Ureter (tissue), 1 donor: ENCODE measurements around the gene LRRK2. TPM values are rescaled to one million over a fixed set of nuclear protein-coding genes. Genes with fewer than 3 reads are reported as not detected.
A peak's percentile ranks its signal among the peaks of the same experiment; 100 is the strongest.
"Not testable (repeated sequence)": the region's sequence is repeated elsewhere in the genome, so short reads cannot be mapped to it uniquely, and the experiment has no call there.

Experiments used
- DNase-seq: peaks from one replicate; pipeline ENCODE4 v3.0.0-alpha.2; 2020; ENCODE audit warnings: low spot score
- total RNA-seq: library from RNA; stranded (reverse); gene quantifications from one replicate; pipeline ENCODE4 v1.2.4, GENCODE V29; 2023
- donor health status: DM: yes; HTN: yes; CAD: no.

The LRRK2 gene
- total RNA-seq: 12.7 TPM

DNA sequence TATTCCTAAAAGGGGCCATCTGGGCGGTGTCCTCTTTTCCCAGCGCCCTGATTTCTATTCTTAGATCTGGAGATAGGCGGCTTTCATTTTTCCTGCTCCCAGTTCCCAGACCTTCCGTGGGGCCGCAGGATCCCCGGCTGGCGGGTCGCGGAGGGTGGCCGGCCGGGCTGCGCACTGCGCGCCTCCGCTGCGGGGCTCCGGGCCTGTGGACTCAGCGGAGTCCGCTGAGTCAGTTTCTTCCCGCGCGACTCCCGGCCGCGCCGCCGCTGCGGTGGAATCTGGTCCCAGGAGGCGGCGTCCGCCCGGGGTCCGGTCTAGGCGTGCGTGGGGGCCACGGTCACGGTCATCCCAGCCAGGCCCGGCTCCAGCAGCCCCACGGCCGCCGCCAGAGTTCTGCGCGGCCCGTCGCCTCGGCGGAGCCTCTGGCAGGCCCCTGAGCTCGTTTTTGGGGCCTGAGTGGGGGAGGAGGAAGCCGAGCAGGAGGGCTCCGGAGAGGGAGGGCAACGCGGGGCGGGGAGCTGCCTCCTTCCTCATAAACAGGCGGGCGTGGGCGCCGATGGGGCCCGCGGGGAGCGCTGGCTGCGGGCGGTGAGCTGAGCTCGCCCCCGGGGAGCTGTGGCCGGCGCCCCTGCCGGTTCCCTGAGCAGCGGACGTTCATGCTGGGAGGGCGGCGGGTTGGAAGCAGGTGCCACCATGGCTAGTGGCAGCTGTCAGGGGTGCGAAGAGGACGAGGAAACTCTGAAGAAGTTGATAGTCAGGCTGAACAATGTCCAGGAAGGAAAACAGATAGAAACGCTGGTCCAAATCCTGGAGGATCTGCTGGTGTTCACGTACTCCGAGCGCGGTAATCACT lies at the start of gene LRRK2:
LRRK2 (plus strand) TSS at position 559 of the 853 bp plus-strand sequence; CDS start at position 694, 135 bp downstream.
- peak; percentile 81 for DNase-seq

DNA sequence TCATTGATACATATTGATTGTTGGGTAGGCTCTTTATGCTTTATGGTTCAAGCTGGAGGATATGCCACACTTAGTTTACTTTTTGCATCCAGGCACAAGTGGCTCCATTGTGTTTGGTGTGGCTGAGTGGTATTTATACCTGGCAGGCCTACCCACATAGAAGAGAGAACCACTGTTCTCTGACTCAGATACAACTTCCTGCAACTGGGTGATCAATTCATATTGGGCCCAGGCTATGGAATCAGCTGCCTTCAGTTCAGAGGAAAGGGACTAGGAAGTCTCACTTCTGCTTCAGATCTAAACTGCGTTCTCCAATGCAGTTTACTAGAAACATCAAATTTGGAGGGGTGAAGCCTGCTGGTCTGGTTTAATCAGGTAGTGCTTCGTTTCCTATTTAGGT lies 49.8 kb upstream of the LRRK2 start:
- no peak for DNase-seq

DNA sequence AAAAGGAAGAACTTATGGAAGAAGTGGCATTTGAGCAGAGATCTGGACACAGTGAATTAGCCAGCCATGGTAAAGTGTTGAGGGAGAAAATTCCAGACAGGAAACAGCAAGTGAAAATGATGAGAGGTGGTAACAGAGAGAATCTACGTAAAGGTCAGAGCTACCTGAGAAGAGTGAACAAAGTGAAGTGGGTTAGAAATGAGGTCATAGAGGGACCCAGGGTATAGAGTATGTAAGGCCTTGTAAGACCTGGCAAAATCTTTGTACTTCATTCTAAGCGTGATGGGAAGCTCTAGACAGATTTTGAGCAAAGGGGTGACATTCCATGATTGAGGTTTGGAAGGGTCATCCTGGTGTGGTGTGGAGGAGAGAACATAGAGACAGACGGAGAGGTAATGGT lies 49.3 kb upstream of the LRRK2 start:
- no peak for DNase-seq

DNA sequence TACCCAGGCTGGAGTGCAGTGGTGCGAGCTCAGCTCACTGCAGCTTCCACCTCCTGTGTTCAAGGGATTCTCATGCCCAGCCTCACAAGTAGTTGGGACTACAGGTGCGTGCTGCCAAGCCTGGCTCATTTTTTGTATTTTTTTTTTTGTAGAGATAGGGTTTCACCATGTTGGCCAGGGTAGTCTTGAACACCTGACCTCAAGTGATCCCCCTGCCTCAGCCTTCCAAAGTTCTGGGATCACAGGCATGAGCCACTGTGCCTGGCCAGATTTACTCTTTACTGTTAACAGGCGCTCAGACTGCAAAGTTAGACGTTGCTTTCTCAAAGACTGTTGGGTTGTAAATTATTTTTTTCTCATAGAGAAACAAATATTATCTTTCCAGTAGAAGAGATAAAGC lies 46.1 kb upstream of the LRRK2 start:
- no peak for DNase-seq

DNA sequence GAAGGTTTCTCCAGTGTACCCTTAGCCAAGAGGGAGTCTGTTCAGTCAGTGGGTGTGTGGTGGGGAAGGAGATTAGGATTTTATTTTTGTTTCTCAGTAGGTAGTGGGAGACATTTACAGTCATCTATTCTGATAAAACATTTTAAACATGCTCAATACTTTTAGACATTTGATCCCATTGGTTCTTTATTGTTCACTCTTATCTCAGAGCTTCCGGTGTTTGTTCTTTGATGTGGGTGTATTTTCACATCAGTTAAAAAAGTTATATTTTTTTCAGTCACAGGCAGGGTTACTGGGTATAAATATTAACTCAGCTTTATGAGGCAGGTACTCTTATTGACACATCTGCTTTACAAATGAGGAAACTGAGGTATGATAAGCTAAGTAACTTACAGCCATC lies 43.3 kb upstream of the LRRK2 start:
- no peak for DNase-seq

DNA sequence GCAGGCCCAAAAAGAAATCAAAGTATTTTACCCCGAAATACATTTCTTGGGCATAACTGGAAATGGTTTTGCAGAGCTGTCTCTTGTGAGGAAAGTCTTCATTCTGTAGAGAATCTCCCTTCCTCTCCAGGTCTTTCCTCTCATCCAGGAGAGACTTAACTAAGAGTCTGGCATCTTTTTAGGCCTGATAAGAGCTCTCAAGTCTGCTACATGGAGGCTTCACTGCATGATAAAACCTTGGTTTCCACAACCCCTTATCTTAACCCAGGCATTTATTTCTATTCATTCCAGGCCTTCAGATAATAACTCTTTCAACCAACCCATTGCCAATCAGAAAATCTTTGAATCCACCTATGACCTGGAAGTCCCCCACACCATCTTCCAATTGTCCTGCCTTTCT lies 41.1 kb upstream of the LRRK2 start:
- no peak for DNase-seq

DNA sequence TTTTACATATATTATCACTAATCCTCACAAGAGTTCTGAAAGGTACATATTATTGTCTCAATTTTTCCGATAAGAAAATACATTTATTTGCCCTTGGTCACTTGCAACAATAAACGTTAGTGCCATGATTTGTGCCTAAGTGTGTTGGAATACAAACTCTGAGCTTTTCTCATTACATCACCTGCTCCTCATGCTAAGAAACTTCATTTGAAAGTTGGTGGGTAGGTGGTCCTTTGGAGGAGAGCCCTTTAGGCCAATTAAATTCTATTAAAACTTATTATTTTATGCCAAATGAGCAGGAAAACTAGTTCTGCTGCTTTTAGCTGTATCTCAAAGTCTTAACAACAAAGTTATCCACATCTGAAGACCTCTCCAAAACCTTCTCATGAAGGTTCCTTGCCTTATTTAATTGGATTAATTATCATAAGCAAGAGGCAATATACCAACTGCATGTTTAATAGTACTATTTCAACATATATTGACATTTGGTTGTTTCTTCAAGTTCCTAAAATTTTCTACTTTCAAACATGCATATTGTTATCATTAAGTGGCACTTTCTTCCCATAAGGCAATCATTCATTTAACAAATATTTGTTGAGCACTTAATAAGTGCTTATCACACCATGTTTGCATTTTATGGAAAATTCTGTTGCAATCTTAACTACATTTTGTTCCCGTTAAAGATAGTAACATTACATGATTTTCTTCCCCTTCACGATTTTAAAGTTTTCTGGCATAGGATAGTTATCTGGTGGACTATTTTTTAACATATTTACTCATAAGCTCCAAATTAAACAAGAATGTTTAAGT lies 40.1 kb upstream of the LRRK2 start:
- no peak for DNase-seq

DNA sequence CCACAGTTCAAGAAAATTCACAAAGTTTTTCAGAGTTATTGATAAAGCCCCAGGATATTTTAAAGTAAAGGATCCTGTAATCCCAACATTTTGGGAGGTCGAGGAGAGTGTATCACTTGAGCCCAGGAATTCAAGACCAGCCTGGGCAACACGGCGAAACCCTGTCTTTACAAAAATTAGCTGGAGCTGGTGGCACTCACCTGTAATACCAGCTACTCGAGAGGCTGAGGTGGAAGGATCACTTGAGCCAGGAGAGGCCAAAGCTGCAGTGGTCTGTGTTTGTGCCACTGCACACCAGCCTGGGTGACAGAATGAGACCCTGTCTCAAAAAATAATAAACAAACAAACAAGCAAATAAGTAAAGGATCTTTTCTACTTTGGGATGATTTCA lies 39.5 kb upstream of the LRRK2 start:
- DNase-seq: no peak

DNA sequence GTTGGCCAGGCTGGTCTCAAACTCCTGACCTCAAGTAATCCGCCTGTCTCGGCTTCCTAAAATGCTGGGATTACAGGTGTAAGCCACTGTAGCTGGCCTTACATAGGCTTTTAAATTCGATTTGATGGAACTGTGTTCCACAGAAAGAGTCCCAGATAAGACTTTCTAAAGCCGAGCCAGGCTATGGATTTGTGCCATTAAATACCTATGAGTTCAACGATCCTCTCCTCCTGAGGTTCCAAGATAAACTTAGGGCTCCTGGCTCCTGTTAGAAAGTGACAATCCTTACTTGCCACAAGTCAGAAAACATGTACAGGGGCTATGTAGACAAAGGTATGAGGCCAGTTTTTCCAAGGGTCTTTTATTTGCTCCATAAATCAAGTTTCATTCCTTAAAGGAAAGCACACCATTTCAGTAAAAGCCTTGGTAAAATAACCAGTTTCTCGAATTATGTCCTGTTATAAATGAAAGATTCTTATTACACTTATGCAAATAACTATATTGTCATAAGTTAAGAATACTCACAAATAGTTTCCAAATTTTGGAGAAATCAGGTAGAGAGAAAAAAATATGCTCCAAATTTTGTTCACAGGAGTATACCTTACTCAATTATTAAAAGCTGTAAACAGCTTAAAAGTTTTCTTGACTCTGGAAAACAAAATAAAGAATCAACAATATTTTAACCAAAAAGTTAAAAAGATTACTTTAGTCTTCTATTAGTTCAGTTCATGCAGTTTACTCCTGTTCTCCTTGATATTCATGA lies 36.1 kb upstream of the LRRK2 start:
- no peak for DNase-seq

DNA sequence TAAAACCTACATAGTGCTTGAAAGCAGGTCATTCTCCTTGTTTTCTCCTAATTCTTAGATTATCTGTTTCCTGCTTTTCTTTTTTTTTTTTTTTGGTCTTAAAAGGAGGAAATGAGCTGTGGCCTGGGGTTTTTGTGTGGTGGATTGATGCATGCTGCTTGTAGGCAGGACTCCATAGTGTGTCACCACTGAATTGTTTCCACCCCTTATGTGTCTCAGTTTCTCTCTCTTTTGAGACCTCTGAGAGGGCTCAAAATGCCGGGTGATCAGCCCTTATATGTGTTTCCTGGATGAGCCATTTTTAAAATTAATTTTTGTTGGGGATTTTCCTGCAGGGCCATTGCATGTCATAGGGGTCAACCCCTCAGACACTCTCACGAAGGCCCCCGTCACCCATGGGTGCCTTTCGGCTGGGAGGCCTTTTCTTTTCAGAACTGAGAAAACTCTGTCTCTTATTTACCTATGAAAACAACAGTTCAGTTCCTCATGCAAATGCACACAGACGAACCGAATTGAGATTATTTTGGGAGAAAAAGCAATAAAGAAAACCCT lies 32.0 kb upstream of the LRRK2 start:
- DNase-seq: no peak

DNA sequence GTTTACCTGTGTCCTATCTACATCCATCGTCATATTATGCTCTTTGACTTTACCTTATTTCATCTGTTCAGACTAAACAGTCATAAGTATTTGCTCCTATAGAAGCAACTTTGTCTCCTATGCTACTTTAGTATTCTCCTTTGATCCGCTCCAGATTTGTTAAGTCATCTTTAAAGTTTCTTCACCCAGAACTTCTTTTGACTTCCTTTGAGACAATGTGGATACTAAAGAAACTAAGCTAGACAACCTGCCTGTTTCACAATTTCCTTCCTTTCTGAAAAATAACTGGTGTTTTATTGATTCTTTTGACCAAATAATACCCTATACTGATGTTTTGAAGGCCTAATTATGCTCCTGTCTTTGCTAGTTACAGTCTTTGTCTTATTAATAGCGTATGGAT lies 30.0 kb upstream of the LRRK2 start:
- no peak for DNase-seq

DNA sequence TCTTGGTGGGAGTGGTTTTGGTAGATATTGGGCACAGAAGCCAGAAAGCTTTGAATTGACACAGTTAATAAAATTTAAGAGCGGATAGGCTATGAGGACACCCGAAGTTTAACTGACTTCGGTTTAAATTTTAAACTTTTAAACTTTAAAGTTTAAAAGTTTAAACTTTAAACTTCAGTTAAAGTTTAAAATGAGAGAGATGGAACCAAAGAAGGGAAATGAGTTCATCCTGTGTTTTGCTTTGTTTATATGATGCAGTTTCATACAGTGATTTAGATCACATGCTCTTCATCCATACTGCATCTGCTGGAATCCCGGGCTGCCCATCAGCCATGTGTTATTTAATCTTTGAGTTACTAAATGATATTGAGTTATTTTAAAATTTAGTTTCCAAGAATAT lies 27.2 kb upstream of the LRRK2 start:
- no peak for DNase-seq

DNA sequence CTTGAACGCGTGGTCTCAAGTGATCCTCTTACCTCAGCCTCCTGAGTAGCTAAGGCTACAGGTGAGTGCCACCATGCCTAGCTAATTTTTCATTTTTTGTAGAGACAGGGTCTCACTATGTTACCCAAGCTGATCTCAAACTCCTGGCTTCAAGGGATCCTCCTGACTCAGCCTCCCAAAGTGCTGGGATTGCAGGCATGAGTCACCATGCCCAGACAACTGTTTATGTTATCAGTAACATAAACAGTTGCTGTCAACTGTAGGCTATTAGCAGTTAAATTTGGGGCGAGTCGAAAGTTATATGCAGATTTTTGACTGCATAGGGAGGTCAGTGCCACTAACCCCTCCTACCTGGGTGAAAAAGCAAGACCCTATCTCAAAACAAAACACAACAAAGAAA lies 26.2 kb upstream of the LRRK2 start:
- DNase-seq: no peak

DNA sequence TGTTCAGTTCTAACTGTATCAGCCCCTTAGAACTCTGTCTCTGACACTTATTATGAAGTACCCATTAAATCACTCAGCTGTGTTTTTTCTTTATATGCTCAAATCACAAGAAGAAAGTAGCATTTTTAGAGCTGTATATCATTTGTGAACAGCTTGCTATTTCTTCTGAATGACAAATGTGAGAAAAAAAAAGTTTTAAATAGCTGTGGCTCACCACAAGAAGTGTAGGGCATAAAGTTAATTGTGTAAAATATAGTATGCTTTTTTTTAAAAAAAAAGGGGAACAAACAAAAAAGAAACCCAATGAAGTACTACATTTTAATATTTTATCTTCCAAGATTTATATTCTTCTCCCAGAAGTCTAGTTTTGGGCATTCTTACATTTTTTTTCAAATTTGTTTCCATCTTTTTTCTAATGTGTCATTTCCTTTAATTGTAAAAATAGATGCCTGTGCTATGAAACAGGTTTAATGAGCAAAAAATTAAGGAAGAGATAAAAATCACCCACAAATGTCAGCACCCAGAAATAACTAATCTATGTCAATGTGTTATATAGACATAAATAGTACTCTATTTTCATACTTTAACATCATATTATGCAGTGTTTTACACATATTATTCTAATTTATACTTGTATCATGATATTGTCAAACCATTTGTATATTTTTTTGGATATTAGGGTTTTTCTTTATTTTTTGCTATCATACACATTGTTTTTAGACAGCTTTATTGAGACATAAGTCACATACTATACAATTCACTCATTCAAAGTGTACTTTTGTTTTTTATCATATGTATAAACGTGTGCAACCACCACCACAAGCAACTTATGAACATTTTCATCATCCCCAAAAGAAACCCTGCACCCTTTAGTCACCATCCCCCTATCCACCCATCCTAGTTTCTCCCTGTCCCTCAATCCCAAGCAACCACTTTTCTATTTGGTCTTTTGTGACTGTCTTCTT lies 22.4 kb upstream of the LRRK2 start:
- no peak for DNase-seq

DNA sequence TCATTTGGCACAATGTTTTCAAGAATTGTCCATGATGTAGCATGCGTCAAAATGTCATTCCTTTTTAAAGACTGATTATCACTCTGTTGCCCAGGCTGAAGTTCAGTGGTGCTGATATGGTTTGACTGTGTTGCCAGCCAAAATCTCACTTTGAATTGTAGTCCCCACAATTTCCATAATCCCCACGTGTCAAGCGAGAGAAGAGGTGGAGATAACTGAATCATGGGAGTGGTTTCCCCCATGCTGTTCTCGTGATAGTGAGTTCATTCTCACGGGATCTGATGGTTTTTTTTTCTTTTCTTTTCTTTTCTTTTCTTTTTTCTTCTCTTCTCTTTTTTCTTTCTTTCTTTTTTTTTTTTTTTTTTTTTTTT lies 21.8 kb upstream of the LRRK2 start:
- no peak for DNase-seq

DNA sequence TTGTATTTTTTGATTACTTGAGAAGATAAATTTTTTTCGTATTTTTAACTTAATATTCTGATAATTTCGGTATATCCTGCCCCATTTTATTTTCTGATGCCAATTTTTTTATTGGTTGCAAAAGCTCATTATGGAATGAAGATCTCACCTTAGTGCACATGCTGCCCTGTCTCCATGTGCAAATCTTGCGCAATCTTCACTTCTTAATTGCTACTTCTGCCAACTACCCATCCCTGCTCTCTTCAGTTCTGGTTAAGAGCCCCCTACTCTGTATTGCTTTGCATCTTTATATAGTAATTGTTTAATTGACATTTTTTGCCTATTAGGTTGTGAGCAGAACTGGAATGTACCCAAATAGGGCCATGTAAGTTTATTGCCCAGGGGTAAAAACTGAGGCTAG lies 20.5 kb upstream of the LRRK2 start:
- DNase-seq: no peak

DNA sequence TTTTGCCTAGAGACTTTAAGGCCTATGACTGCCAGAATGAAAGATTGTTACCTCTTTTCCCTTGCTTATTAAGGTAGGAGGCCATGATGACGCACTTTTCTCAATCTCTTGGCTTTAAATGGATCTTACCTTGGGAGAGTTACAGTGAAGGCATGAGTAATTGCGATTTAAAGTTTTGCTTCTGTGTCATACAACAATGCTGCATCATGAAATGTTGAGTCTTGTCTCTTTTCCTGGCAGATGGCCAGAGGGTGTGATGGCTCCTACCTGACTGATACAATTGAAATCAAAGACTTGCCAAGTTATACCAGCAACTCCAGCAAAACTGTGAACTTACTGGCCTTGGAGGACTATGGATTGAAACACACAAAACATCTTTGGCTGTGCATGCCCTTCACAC lies 17.2 kb upstream of the LRRK2 start:
- DNase-seq: no peak

DNA sequence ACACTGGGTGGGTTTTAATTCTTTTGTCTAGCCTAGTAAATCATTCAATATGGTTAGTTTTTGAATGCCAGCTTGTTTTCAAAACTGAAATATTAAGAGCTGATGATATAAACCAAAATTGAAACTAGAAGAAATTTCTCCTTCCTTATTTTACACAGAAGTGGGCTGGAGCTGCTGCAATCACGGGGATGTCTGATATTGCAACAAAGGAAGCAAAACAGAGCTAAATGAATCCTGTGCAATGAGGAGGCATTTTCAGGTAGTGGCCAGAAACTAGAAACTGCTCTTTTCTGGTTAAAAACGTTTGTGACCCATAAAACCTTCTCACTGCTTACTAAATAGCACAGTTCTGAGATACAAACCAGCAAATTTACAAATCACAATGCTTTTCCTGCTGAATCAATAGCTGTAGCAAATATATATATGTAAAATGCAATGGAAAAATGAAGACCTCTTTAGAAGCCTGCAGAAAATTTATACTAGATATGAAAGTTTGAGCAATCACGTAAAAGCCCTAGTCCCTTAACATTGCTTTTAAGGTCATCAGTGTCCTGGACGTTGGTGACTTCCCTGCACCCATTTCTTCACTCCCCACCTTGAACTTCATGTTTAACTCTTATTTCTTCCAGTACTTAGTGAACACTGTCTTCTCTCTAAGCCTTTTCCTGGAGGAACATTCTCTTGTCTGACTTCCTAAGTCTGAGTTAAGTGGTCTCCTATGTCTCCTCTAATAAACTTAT lies 15.9 kb upstream of the LRRK2 start:
- DNase-seq: no peak

DNA sequence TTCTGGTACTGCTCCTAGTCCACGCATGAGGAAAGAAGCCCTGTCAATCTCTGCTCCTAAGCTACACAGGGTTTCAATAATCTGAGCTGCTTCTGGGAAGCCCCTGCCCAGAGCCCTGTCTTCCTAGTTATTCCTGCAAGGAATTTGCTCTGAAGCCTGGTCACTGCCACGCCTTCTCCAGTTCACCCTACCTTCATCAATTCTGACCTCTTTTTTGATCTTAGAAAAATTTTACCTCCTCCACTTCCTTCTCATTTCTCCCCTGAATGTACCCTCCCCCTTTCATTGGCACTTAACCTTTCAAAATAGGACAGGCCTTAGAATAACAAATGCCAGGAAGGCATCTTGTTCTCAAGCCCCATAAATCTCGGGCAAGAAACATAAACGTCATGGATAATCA lies 14.9 kb upstream of the LRRK2 start:
- no peak for DNase-seq

DNA sequence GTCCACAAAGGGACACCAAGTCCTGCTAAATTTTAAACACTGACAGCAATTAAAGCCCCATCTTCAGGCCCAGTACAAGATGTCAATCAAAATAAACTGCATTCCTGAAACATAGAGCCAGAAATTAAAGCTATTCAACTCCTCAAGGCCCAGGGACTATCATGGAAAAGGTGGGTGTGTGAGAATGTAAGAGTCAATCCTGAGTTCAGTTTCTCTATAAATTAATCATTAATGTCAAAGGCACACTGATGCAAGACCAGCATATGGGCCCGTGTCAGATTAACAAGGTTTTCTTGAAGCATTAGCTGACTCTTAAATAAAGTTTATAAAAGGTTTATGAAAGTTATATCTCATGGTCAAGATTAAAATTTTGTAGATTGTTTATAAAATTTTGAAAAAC lies 13.6 kb upstream of the LRRK2 start:
- not testable (repeated sequence) for DNase-seq
